H1 (cell line): ENCODE results near the gene TFF1. TPM values are rescaled to one million over a fixed set of nuclear protein-coding genes. Genes with fewer than 3 reads are reported as not detected.

Experiments used
- BCL11A ChIP-seq, 2 experiments: IDR thresholded peaks; one replicate each; pipeline ENCODE4 v1.6.1; 2011; ENCODE audit warnings: low read depth in 2 of 2, low read length in 2 of 2, mild to moderate bottlenecking in 2 of 2
- CEBPB ChIP-seq: IDR thresholded peaks from 2 replicates; pipeline ENCODE4 v1.6.1; 2012; ENCODE audit warnings: low read depth, low read length
- CTBP2 ChIP-seq: IDR thresholded peaks from 2 replicates; pipeline ENCODE4 v1.7.0; 2011; ENCODE audit warnings: borderline replicate concordance, mild to moderate bottlenecking, moderate library complexity, mixed read lengths, low read length; ENCODE audit not compliant: insufficient read depth, insufficient read length
- EGR1 ChIP-seq: IDR thresholded peaks from 2 replicates; pipeline ENCODE4 v1.6.1; 2011; ENCODE audit warnings: low read depth, low read length, borderline replicate concordance
- GABPA ChIP-seq: IDR thresholded peaks from 2 replicates; pipeline ENCODE4 v1.6.1; 2011; ENCODE audit warnings: mild to moderate bottlenecking, low read length, moderate library complexity, borderline replicate concordance; ENCODE audit not compliant: insufficient read depth
- KDM4A ChIP-seq: IDR thresholded peaks from one replicate; pipeline ENCODE4 v1.7.1; 2012; ENCODE audit warnings: low read depth, mild to moderate bottlenecking, moderate library complexity, low read length, inconsistent platforms; ENCODE audit not compliant: severe bottlenecking
- SP2 ChIP-seq: IDR thresholded peaks from 2 replicates; pipeline ENCODE4 v1.6.1; 2012; ENCODE audit warnings: mild to moderate bottlenecking, low read length, inconsistent platforms
- polyA plus RNA-seq, 7 experiments: library from polyadenylated mRNA; depleted of rRNA in 3 of 7; stranded (reverse) in 5 of 7; unstranded in 2 of 7; fragments of >200 nt in 5 of 7; fragments of 200-250 nt in 2 of 7; gene quantifications; 1 replicate in 5 of 7; 2 replicates in 1 of 7; 4 replicates in 1 of 7; pipeline versions ENCODE4 v1.2.1 to v1.2.3, GENCODE V29; 2011 to 2013; ENCODE audit warnings: missing spikeins in 2 of 7, mixed read lengths in 2 of 7
- total RNA-seq: library from RNA; stranded (reverse); fragmentation: NEBNext Ultra II Directional; extraction: Animal tissue kit (Norgen Biotek cat#: 25700); gene quantifications from 2 replicates; pipeline ENCODE4 v1.2.1, GENCODE V29; 2021

The TFF1 gene
- total and polyA plus RNA-seq, 2 of the 8 experiments (the other 6 are each of a cell fraction or from before 2014, with no cell fraction given) = not detected

DNA sequence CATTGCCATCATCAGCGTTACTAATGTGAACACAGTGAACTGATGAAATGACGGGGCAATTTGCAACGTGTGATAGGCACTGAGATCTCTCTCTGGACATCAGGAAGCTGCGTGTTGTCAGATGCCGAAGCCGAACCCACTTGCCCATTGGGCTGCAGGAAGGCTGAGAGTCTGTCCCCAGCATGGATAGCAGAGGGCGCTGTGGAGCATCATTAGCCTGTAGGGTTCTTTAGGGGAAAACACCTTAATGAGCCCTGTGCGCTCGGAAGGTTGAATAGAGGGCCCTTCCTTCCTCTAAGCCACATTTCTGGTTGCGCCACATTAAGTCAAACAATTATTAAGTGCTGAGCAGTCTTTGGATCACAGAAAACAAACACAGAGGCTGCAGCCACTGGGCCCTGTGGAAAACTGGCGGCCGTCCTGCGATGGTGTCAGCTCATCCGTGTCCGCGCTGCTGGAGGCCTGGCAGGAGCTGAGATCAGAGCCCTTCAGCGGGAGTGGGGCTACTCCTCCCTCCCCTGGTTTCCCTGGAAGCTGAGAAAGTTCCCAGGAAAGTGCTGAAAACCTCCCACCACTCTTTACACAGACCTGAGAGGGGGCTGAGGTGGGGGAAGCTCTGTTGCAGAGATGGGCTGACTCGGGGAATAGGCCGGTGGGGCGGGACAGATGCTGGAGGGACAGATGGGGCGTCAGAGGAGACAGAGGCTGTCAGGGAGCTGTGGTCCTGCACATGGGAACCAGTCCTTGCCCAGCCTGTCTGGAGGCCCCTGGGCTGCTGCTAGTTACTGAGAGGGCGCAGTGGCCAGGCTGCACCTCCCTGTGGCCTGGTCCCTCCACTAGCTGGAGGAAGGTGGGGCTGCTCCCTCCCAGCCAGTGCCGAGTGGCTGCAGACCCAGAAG is 28.3 kb downstream of the TFF1 start (continued):
- TF ChIP-seq SP2 = no peak
- no peak for TF ChIP-seq CTBP2
- TF ChIP-seq BCL11A (IDR thresholded peaks at IDR 0.05; ENCODE audit: low read depth in 2 of 2, low read length in 2 of 2) = no peak
- TF ChIP-seq CEBPB = no peak
- no peak for TF ChIP-seq KDM4A
- no peak for TF ChIP-seq EGR1
- TF ChIP-seq GABPA = no peak; the same call in 1 of the 2 replicates
- TF ChIP-seq, all 59 proteins: peak for 5
